Caco-2 (cell line): ENCODE data around the gene RERE. TPM values are rescaled to one million over a fixed set of nuclear protein-coding genes. Genes with fewer than 3 reads are reported as not detected.

Experiments used
- BruUV-seq: library from RNA; stranded (reverse); fragments of 400-500 nt; replicated peaks from 2 replicates; lab custom pipeline; 2021; lab: Mats Ljungman, UMichigan
- CTCF ChIA-PET: fragments of 300-600 bp; sonication (Branson Sonifier 250); formaldehyde crosslinking; loops from one replicate; lab custom pipeline; 2022; ENCODE audit warnings: antibody characterized with exemption; lab: Charles Lee
- POLR2A ChIA-PET: fragments of 300-600 bp; sonication (Branson Sonifier 250); formaldehyde crosslinking; loops from one replicate; lab custom pipeline; 2022; ENCODE audit warnings: antibody characterized with exemption; lab: Charles Lee
- DNase-seq, 2 experiments: peaks; one replicate each; pipeline versions ENCODE4 v3.0.0 to v3.0.0-alpha.2; 2020 to 2022
- H3K27me3 ChIP-seq: replicated peaks from 2 replicates; pipeline ENCODE4 v1.6.0; 2011; ENCODE audit warnings: low read length; ENCODE audit not compliant: control insufficient read depth, insufficient read depth
- H3K36me3 ChIP-seq: 2 replicates; pipeline ENCODE4 v1.5.1; 2011; ENCODE audit warnings: low read length; ENCODE audit not compliant: control insufficient read depth, insufficient read depth
- H3K4me1 ChIP-seq: fragments of 250-450 bp; sonication (Bioruptor Pico); 2 replicates; pipeline ENCODE4 v1.5.1; 2020; ENCODE audit warnings: mild to moderate bottlenecking
- H3K4me3 ChIP-seq: 2 replicates; pipeline ENCODE4 v1.5.1; 2011; ENCODE audit warnings: low read depth, mild to moderate bottlenecking, control low read depth, low read length
- H3K9me3 ChIP-seq: fragments of 250-450 bp; sonication (Bioruptor Pico); 2 replicates; pipeline ENCODE4 v1.5.1; 2020; ENCODE audit warnings: mild to moderate bottlenecking, moderate library complexity
- H3K27ac Mint-ChIP-seq: one replicate; pipeline ENCODE4 v1.8.0; 2022; ENCODE audit warnings: mixed read lengths; ENCODE audit not compliant: unreplicated experiment
- H3K27me3 Mint-ChIP-seq: one replicate; pipeline ENCODE4 v1.8.0; 2022; ENCODE audit warnings: mixed read lengths; ENCODE audit not compliant: insufficient read depth, unreplicated experiment
- H3K36me3 Mint-ChIP-seq: one replicate; pipeline ENCODE4 v1.8.0; 2022; ENCODE audit warnings: mild to moderate bottlenecking, mixed read lengths; ENCODE audit not compliant: insufficient read depth, unreplicated experiment
- H3K4me1 Mint-ChIP-seq: one replicate; pipeline ENCODE4 v1.8.0; 2022; ENCODE audit warnings: low read depth, mixed read lengths; ENCODE audit not compliant: unreplicated experiment
- H3K4me3 Mint-ChIP-seq: one replicate; pipeline ENCODE4 v1.8.0; 2022; ENCODE audit warnings: mild to moderate bottlenecking, moderate library complexity, mixed read lengths; ENCODE audit not compliant: unreplicated experiment
- H3K9me3 Mint-ChIP-seq: one replicate; pipeline ENCODE4 v1.8.0; 2022; ENCODE audit warnings: mixed read lengths; ENCODE audit not compliant: unreplicated experiment
- intact Hi-C: fragments of 100-400 bp; cut with micrococcal nuclease; formaldehyde crosslinking; loops from one replicate; pipeline ENCODE4 v1.10.0; 2022; ENCODE audit not compliant: unreplicated experiment
- total RNA-seq: library from RNA; stranded (reverse); gene quantifications from 2 replicates; pipeline ENCODE4 v1.2.3, GENCODE V29; 2022
- TF ChIP-seq, protein P1 (sequence below), 2 experiments: fragments of 200-600 bp in 1 of 2; IDR thresholded peaks; 1 replicate in 1 of 2; 2 replicates in 1 of 2; pipeline versions ENCODE4 v1.5.1 to v1.8.0; 2011 to 2022; ENCODE audit warnings: antibody characterized with exemption in 1 of 2, control low read depth in 1 of 2, inconsistent platforms in 1 of 2, low read depth in 1 of 2, low read length in 1 of 2, mild to moderate bottlenecking in 1 of 2, moderate library complexity in 1 of 2; ENCODE audit not compliant: insufficient read depth in 1 of 2, severe bottlenecking in 1 of 2, unreplicated experiment in 1 of 2

Gene RERE
- total RNA-seq, 1 experiment from 2014 or later, result 85.2 TPM

GRCh38 chr1:8583031-8583430 is 234.4 kb downstream of the RERE start:
- TF ChIP-seq, protein P1, sequence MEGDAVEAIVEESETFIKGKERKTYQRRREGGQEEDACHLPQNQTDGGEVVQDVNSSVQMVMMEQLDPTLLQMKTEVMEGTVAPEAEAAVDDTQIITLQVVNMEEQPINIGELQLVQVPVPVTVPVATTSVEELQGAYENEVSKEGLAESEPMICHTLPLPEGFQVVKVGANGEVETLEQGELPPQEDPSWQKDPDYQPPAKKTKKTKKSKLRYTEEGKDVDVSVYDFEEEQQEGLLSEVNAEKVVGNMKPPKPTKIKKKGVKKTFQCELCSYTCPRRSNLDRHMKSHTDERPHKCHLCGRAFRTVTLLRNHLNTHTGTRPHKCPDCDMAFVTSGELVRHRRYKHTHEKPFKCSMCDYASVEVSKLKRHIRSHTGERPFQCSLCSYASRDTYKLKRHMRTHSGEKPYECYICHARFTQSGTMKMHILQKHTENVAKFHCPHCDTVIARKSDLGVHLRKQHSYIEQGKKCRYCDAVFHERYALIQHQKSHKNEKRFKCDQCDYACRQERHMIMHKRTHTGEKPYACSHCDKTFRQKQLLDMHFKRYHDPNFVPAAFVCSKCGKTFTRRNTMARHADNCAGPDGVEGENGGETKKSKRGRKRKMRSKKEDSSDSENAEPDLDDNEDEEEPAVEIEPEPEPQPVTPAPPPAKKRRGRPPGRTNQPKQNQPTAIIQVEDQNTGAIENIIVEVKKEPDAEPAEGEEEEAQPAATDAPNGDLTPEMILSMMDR (IDR thresholded peaks at IDR 0.05; ENCODE audit: insufficient read depth in 1 of 2, low read depth in 1 of 2, low read length in 1 of 2, severe bottlenecking in 1 of 2, unreplicated experiment in 1 of 2), result no peak
- no TSS peak for BruUV-seq
- H3K9me3 ChIP-seq, result no peaks in the 10 kb centered on the region
- intact Hi-C loops, result no loop called here
- H3K36me3 ChIP-seq, result no peaks in the 10 kb centered on the region
- no peaks in the 10 kb centered on the region for H3K27me3 Mint-ChIP-seq
- H3K4me1 ChIP-seq, result no peaks in the 10 kb centered on the region
- CTCF ChIA-PET, result no interaction called here
- H3K4me3 ChIP-seq, result no peak overlapping the region
- H3K27ac Mint-ChIP-seq, result no peak overlapping the region
- no peak overlapping the region for H3K4me3 Mint-ChIP-seq
- H3K9me3 Mint-ChIP-seq, result no peaks in the 10 kb centered on the region
- peaks cover 18% of the 10 kb centered on the region for H3K4me1 Mint-ChIP-seq
- no peak for DNase-seq
- H3K27me3 ChIP-seq, result no peaks in the 10 kb centered on the region
- peaks cover 14% of the 10 kb centered on the region for H3K36me3 Mint-ChIP-seq
- POLR2A ChIA-PET, result no interaction called here

DNA sequence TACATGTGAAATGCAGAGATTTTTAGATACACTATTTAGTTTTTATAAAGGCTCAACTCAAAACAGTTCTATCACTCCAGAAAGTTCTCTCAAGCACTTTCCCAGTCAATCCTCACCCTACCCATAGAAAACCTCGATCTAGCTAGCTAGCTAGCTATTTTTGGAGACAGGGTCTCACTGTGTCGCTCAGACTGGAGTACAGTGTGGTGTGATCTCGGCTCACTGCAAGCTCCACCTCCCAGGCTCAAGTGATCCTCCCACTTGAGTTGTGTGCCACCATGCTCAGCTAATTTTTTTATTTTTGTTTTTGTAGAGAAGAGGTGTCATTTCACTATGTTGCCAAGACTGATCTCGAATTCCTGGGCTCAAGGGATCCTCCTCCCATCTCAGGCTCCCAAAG is 236.9 kb downstream of the RERE start:
- no peak for DNase-seq
- intact Hi-C loops, result no loop called here
- Mint-ChIP-seq H3K27ac (no peak overlapping the region), H3K4me1 (peaks cover 7% of the 10 kb centered on the region), H3K9me3 (no peaks in the 10 kb centered on the region), H3K27me3 (no peaks in the 10 kb centered on the region), H3K36me3 (peaks cover 18% of the 10 kb centered on the region), H3K4me3 (no peak overlapping the region)
- Histone ChIP-seq H3K4me1 (peaks cover 8% of the 10 kb centered on the region; the same call in 1 of the 2 replicates), H3K4me3 (no peak overlapping the region), H3K27me3 (no peaks in the 10 kb centered on the region), H3K36me3 (no peaks in the 10 kb centered on the region), H3K9me3 (no peaks in the 10 kb centered on the region)
- TF ChIP-seq, protein P1 (IDR thresholded peaks at IDR 0.05; ENCODE audit: insufficient read depth in 1 of 2, low read depth in 1 of 2, low read length in 1 of 2, severe bottlenecking in 1 of 2, unreplicated experiment in 1 of 2), result no peak
- no TSS peak for BruUV-seq
- CTCF ChIA-PET, result no interaction called here
- POLR2A ChIA-PET, result no interaction called here

DNA sequence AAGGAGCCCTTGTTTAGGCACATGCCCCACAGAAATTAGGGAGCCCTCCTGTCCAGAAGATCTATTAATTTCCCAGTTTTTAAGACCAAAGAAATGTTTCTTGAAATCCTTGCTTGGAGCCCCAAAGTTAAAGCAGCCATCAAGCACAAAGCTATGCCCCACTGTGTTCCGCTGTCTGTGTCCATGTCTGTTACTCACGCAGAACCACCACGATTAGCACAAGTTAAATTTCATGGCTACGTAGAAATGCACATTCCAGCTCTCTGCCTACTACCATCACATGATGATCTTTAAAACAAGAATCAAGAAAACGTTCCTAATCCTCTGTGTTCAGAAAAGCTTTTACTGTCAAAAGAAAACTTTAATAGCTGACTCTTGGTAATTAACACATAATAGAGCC is 238.5 kb downstream of the RERE start:
- DNase-seq, result no peak
- Histone ChIP-seq H3K4me3 (no peak overlapping the region), H3K27me3 (no peaks in the 10 kb centered on the region), H3K9me3 (no peaks in the 10 kb centered on the region), H3K4me1 (peaks cover 18% of the 10 kb centered on the region), H3K36me3 (no peaks in the 10 kb centered on the region)
- Mint-ChIP-seq H3K9me3 (no peaks in the 10 kb centered on the region), H3K27me3 (no peaks in the 10 kb centered on the region), H3K4me3 (no peak overlapping the region), H3K36me3 (peaks cover 12% of the 10 kb centered on the region), H3K4me1 (peaks cover 7% of the 10 kb centered on the region), H3K27ac (no peak overlapping the region)
- no TSS peak for BruUV-seq
- intact Hi-C loops, result no loop called here
- CTCF ChIA-PET, result no interaction called here
- POLR2A ChIA-PET, result no interaction called here
- TF ChIP-seq, protein P1 (IDR thresholded peaks at IDR 0.05; ENCODE audit: insufficient read depth in 1 of 2, low read depth in 1 of 2, low read length in 1 of 2, severe bottlenecking in 1 of 2, unreplicated experiment in 1 of 2), result no peak
